Trophoblast cell (in vitro differentiated cells and primary cell): ENCODE data around the gene KRT31.

Experiments used
- DNase-seq, 2 donors: peaks; one replicate each; pipeline ENCODE4 v3.0.0-alpha.2; 2016
- H2AFZ ChIP-seq: 2 replicates; pipeline ENCODE4 v1.6.1; 2013; ENCODE audit warnings: low read length, moderate library complexity, mild to moderate bottlenecking; ENCODE audit not compliant: insufficient read depth, poor library complexity
- H2AK5ac ChIP-seq: 2 replicates; pipeline ENCODE4 v1.6.1; 2013; ENCODE audit warnings: mild to moderate bottlenecking, low read length
- H2BK120ac ChIP-seq: 2 replicates; pipeline ENCODE4 v1.6.1; 2013; ENCODE audit warnings: low read length, mild to moderate bottlenecking, moderate library complexity; ENCODE audit not compliant: insufficient read depth, poor library complexity
- H2BK12ac ChIP-seq: 2 replicates; pipeline ENCODE4 v1.6.1; 2013; ENCODE audit warnings: mild to moderate bottlenecking, low read length, moderate library complexity
- H2BK5ac ChIP-seq: 2 replicates; pipeline ENCODE4 v1.6.1; 2013; ENCODE audit warnings: low read length, low read depth, moderate library complexity, mild to moderate bottlenecking; ENCODE audit not compliant: poor library complexity
- H3K14ac ChIP-seq: 2 replicates; pipeline ENCODE4 v1.6.1; 2013; ENCODE audit warnings: mild to moderate bottlenecking, low read length
- H3K18ac ChIP-seq: 2 replicates; pipeline ENCODE4 v1.6.1; 2013; ENCODE audit warnings: mild to moderate bottlenecking, low read length
- H3K23ac ChIP-seq: 2 replicates; pipeline ENCODE4 v1.6.1; 2013; ENCODE audit warnings: low read length
- H3K27ac ChIP-seq: 2 replicates; pipeline ENCODE4 v1.5.1; 2013; ENCODE audit warnings: low read depth, mild to moderate bottlenecking, inconsistent platforms, low read length, moderate library complexity
- H3K27me3 ChIP-seq: 2 replicates; pipeline ENCODE4 v1.6.1; 2013; ENCODE audit warnings: inconsistent platforms, mild to moderate bottlenecking, low read length, moderate library complexity; ENCODE audit not compliant: insufficient read depth
- H3K36me3 ChIP-seq, 2 experiments: 1 replicate in 1 of 2; 2 replicates in 1 of 2; pipeline ENCODE4 v1.6.1; 2013; ENCODE audit warnings: low read length in 2 of 2, mild to moderate bottlenecking in 2 of 2, moderate library complexity in 1 of 2; ENCODE audit not compliant: insufficient read depth in 2 of 2, control insufficient read depth in 1 of 2
- H3K4ac ChIP-seq: 2 replicates; pipeline ENCODE4 v1.6.1; 2013; ENCODE audit warnings: low read depth, mild to moderate bottlenecking, low read length, moderate library complexity
- H3K4me1 ChIP-seq, 2 experiments: 1 replicate in 1 of 2; 2 replicates in 1 of 2; pipeline ENCODE4 v1.6.1; 2013; ENCODE audit warnings: low read length in 2 of 2, mild to moderate bottlenecking in 2 of 2, moderate library complexity in 1 of 2; ENCODE audit not compliant: insufficient read depth in 2 of 2, control insufficient read depth in 1 of 2
- H3K4me2 ChIP-seq: 2 replicates; pipeline ENCODE4 v1.6.1; 2013; ENCODE audit warnings: inconsistent platforms, mild to moderate bottlenecking, low read length, moderate library complexity
- H3K4me3 ChIP-seq: 2 replicates; pipeline ENCODE4 v1.5.1; 2013; ENCODE audit warnings: mild to moderate bottlenecking, low read depth, low read length, inconsistent platforms
- H3K79me1 ChIP-seq: one replicate; pipeline ENCODE4 v1.6.1; 2013; ENCODE audit warnings: low read length
- H3K79me2 ChIP-seq: 2 replicates; pipeline ENCODE4 v1.6.1; 2013; ENCODE audit warnings: low read length, mild to moderate bottlenecking; ENCODE audit not compliant: control insufficient read depth, insufficient read depth, poor library complexity
- H3K9ac ChIP-seq: 2 replicates; pipeline ENCODE4 v1.6.1; 2013; ENCODE audit warnings: mild to moderate bottlenecking, low read length
- H3K9me3 ChIP-seq: 2 replicates; pipeline ENCODE4 v1.6.1; 2013; ENCODE audit warnings: low read depth, mild to moderate bottlenecking, control low read depth, inconsistent platforms, low read length; ENCODE audit not compliant: insufficient read depth
- H4K12ac ChIP-seq: 2 replicates; pipeline ENCODE4 v1.6.1; 2013; ENCODE audit warnings: low read depth, mild to moderate bottlenecking, low read length, moderate library complexity
- H4K8ac ChIP-seq: 2 replicates; pipeline ENCODE4 v1.6.1; 2013; ENCODE audit warnings: low read depth, mild to moderate bottlenecking, low read length, moderate library complexity
- H4K91ac ChIP-seq: one replicate; pipeline ENCODE4 v1.6.1; 2013; ENCODE audit warnings: low read depth, mild to moderate bottlenecking, low read length, moderate library complexity
- whole genome bisulfite sequencing: extraction: QIAGEN DNeasy Blood & Tissue Kit; methylation state at CpG from one replicate; pipeline ENCODE4 v1.1.7; 2013; ENCODE audit warnings: missing lambda C conversion rate; ENCODE audit not compliant: insufficient read length, insufficient coverage; ENCODE audit errors: extremely low coverage; 5-methylcytosine and 5-hydroxymethylcytosine counted together

KRT31 gene

GRCh38 chr17:41437254-41437653 is 39.8 kb upstream of the KRT31 start:
- Histone ChIP-seq H4K8ac (no peak overlapping the region), H2BK120ac (no peak overlapping the region), H3K27ac (no peak overlapping the region), H2AFZ (no peak overlapping the region), H3K79me2 (no peaks in the 10 kb centered on the region), H3K4ac (no peak overlapping the region), H3K4me1 (no peaks in the 10 kb centered on the region), H3K4me3 (no peak overlapping the region), H3K9ac (no peak overlapping the region), H3K18ac (no peak overlapping the region), H2BK5ac (no peak overlapping the region), H3K27me3 (no peaks in the 10 kb centered on the region), H2AK5ac (no peak overlapping the region), H3K14ac (no peak overlapping the region), H3K4me2 (no peak overlapping the region), H4K91ac (no peak overlapping the region), H3K9me3 (peaks cover 6% of the 10 kb centered on the region), H3K79me1 (no peaks in the 10 kb centered on the region), H2BK12ac (no peak overlapping the region), H3K36me3 (no peaks in the 10 kb centered on the region), H4K12ac (no peak overlapping the region), H3K23ac (no peak overlapping the region)
- DNase-seq = no peak
- WGBS = no CpG with 5 or more reads among the region's 7 CpGs

GRCh38 chr17:41434415-41434814 is 37.0 kb upstream of the KRT31 start:
- Histone ChIP-seq H3K9me3 (no peaks in the 10 kb centered on the region), H4K8ac (no peak overlapping the region), H3K79me1 (no peaks in the 10 kb centered on the region), H2BK120ac (no peak overlapping the region), H3K4ac (no peak overlapping the region), H2BK12ac (no peak overlapping the region), H4K91ac (no peak overlapping the region), H2BK5ac (no peak overlapping the region), H3K4me3 (no peak overlapping the region), H2AFZ (no peak overlapping the region), H3K18ac (no peak overlapping the region), H3K9ac (no peak overlapping the region), H3K4me1 (no peaks in the 10 kb centered on the region), H3K79me2 (no peaks in the 10 kb centered on the region), H2AK5ac (no peak overlapping the region), H3K14ac (no peak overlapping the region), H3K23ac (no peak overlapping the region), H3K27me3 (no peaks in the 10 kb centered on the region), H3K36me3 (no peaks in the 10 kb centered on the region), H3K4me2 (no peak overlapping the region), H3K27ac (no peak overlapping the region), H4K12ac (no peak overlapping the region)
- WGBS = no CpG with 5 or more reads among the region's 5 CpGs
- DNase-seq = no peak

- no CpG with 5 or more reads among the region's 4 CpGs for WGBS
- Histone ChIP-seq H3K27me3 (no peaks in the 10 kb centered on the region), H3K4me2 (no peak overlapping the region)
These were observed 36.6 kb upstream of the KRT31 start for GRCh38 chr17:41434005-41434404.

GRCh38 chr17:41433586-41433985 is 36.2 kb upstream of the KRT31 start:
- no peak for DNase-seq
- Histone ChIP-seq H2BK12ac (no peak overlapping the region), H3K27me3 (no peaks in the 10 kb centered on the region), H3K36me3 (no peaks in the 10 kb centered on the region), H2AFZ (no peak overlapping the region), H3K23ac (no peak overlapping the region), H3K4me3 (no peak overlapping the region), H3K27ac (no peak overlapping the region), H3K9me3 (no peaks in the 10 kb centered on the region), H4K12ac (no peak overlapping the region), H4K91ac (no peak overlapping the region), H3K4me1 (no peaks in the 10 kb centered on the region), H3K79me1 (no peaks in the 10 kb centered on the region), H3K79me2 (no peaks in the 10 kb centered on the region), H3K4ac (no peak overlapping the region), H2BK5ac (no peak overlapping the region), H2BK120ac (no peak overlapping the region), H3K9ac (no peak overlapping the region), H3K4me2 (no peak overlapping the region), H4K8ac (no peak overlapping the region), H3K14ac (no peak overlapping the region), H2AK5ac (no peak overlapping the region), H3K18ac (no peak overlapping the region)
- no CpG with 5 or more reads among the region's 4 CpGs for WGBS

More at GRCh38 chr17:41434005-41434404, 36.6 kb upstream of the KRT31 start:
- Histone ChIP-seq H4K8ac (no peak overlapping the region), H3K4me1 (no peaks in the 10 kb centered on the region), H2AK5ac (no peak overlapping the region), H3K4me3 (no peak overlapping the region), H3K9ac (no peak overlapping the region), H3K23ac (no peak overlapping the region), H3K9me3 (no peaks in the 10 kb centered on the region), H2BK12ac (no peak overlapping the region), H3K79me1 (no peaks in the 10 kb centered on the region), H3K18ac (no peak overlapping the region), H4K12ac (no peak overlapping the region), H3K14ac (no peak overlapping the region), H2AFZ (no peak overlapping the region), H3K27ac (no peak overlapping the region), H3K36me3 (no peaks in the 10 kb centered on the region), H2BK120ac (no peak overlapping the region), H2BK5ac (no peak overlapping the region), H4K91ac (no peak overlapping the region), H3K4ac (no peak overlapping the region), H3K79me2 (no peaks in the 10 kb centered on the region)
- DNase-seq = no peak
